Erythroblast (primary cell): Measurements from ENCODE around the gene ZNF438.

Source experiments
- GATA1 ChIP-seq: IDR thresholded peaks from 2 replicates; pipeline ENCODE4 v1.6.1; 2011; ENCODE audit warnings: low read depth, mild to moderate bottlenecking, control low read depth, low read length, moderate library complexity
- POLR2A ChIP-seq: IDR thresholded peaks from 2 replicates; pipeline ENCODE4 v1.6.1; 2011; ENCODE audit warnings: mild to moderate bottlenecking, low read length

- TF ChIP-seq POLR2A (no peak), GATA1 (no peak)
Measured at GRCh38 chr10:31058795-31059703, 27.4 kb upstream of the ZNF438 start.
